GM18873 (cell line): Measurements from ENCODE around the gene KIF21B.

Source experiments
- ATAC-seq: cut with Tn5 transposase; IDR thresholded peaks from one replicate; pipeline ENCODE4 v1.9.1; 2021; ENCODE audit warnings: mild to moderate bottlenecking, moderate library complexity, moderate number of reproducible peaks; ENCODE audit not compliant: unreplicated experiment, low FRiP score

The KIF21B gene

GRCh38 chr1:201020040-201020591 lies 3.4 kb downstream of the KIF21B start:
- no peak for ATAC-seq

DNA sequence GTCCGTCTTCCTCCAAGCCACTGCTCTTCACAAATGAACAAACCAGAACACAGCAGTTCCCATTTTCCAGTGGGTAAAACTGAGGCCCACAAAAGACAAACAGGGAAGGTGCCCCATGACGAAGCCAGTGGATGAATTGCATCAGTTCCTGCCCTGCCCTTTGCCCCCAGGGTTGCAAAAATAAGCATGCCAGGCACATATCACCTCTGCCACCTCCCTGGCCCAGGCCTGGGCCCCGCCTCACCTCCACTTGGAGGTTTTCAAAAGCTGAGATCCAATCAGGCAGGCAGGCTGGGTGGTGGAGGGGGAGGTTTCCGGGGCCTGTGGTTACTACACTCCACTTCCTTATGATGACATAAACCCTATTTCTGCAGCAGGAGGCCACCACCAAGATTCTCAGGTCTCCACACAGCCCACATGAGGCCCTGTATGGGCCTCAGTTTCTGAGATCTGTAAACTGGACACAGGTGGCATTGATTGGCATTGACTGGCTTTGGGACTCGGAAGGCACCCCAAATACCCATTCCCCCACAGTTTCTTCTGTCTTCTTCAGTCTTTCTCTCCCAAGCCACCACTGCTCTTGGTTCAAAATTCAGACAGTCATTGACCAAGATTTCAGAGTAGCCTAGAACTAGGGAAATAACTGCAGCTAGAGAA lies 4.1 kb downstream of the KIF21B start:
- ATAC-seq, result peak; percentile 63

GRCh38 chr1:201017828-201018163 lies 5.7 kb downstream of the KIF21B start:
- ATAC-seq, result no peak

- no peak for ATAC-seq
These were observed 6.3 kb downstream of the KIF21B start for GRCh38 chr1:201016943-201017827.

- no peak for ATAC-seq
These were observed 7.3 kb downstream of the KIF21B start for GRCh38 chr1:201016211-201016651.

- ATAC-seq, result no peak
These were observed 7.9 kb downstream of the KIF21B start for GRCh38 chr1:201015551-201016091.

DNA sequence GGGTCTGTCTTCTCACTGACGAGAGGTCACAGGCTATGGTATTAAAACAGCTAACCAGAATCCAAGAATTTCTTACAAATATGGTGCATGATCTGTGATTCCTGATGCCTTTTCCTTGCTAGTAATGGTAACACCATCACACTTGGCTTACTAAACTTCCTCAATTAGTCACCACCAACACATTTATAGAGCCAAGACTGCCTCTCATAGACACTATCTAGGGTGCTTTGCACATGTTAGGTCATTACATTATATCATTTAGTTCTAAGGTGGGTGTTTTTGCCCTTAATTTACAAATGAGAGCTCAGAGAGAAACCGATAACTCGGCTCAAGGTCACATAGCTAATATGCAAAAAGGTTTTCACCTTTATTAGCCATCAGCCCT lies 8.7 kb downstream of the KIF21B start:
- ATAC-seq, result no peak

DNA sequence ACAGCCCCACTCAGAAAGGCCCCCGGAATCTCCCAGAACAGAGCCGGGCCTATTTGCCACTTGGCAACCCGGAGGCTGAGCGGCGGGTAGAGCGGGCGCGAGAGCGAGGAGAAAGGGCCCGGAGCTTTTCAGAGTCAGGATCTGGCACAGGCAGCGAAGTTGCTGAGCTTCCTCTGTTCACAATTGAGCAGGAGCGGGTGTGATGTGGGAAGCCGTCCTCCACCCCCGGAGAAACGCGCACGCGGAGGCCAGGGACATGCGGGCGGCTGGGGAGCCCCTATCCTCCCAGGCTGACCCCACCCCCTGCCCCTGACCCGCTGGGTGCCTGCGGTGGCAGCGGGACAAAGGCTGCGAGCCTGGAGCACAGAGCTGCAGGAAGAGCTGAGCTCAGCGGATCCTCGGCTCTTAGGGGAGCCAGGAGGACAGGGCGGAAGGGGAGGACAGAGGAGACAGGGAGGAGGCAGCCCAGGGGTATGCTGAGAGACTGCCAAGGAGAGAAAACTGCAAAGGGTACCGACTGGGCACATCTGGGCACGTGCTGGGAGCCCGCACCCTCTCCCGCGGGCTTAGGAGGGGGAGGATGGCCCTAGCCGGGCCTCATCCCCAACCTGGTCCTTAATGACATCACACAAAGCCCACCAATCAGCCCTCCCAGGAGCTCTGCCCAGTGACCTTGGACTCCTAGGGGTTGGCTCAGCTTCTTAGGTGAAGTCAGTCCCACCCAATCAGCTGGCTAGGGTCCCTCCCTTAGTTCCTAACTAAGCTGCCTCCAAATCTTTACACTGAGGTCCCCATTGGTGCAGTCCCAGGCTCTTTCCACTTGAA lies 9.3 kb downstream of the KIF21B start:
- ATAC-seq, result no peak

DNA sequence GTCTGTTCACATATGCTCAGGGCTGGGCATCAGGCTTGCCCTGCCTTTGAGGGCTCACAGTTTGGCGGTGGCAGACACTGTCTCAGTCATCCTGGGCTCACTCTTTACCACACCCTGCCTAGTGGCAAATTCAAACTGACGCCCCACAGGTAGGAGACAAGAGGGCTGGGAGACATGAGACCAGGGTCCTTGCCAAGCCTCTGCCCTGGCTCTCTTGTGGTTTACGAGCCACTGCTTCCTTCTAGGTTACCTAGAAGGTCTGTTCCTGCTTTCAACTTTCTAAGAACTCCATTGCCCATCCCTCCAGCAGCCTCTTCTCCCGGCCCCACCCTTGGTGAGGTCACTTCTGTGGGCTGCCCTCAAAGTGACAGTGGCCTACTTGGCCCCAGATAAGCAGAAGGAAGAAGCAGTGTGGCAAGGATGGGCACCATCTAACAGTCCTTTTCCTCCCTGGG lies 10.5 kb downstream of the KIF21B start:
- ATAC-seq, result no peak

DNA sequence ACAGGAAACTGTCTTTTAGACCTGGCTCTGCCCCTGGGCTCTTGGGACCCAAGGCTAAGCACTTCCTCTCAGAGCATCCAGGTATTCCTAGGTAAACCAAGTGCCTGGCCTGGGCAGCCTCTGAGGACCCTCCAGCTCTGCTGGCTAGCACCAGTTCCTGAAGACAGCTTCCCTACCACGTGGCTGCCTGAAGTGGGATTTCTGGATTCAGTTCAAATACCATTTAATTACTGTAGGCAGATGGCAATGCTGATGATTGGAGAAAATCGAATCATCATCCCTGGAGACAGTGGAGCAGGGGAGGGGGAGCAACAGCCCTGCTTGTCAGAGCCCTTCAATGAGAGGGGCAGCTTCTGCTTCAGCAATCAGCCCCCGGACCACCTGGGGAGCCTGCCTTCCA lies 11.9 kb downstream of the KIF21B start:
- no peak for ATAC-seq

DNA sequence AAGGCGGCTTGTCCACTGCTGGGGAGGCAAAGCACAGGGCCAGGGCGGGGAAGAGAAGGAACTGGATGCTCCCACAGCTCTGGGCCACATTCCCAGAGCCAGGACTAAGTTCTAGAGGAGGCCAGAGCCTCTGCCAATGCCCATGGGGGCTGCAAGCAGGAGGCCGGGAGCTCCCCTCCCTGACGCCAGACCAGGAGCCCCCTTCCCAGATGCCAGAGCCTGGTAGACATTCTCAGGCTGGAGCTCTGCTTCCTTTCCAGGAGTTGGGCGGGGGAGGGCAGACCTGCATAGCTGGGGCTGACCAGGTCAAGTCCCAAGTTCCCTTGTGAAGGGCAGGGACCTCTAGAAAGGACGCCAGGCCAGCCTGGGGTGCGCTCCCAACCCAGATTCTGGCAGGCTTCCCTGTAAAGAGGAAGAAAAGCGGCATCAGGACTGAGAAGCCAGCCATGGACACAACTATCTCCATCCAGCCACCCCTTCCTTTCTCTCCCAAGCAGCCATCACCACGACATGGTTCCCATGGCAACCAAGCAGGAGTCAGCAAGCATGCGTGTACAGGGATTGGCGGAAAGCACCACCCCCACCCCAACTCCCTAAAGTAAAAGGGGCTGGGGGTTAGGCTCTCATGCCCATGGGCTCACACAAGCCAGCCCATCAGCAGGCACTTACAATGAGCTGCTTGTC lies 13.4 kb downstream of the KIF21B start:
- no peak for ATAC-seq

GRCh38 chr1:201008666-201009360 lies 14.7 kb downstream of the KIF21B start:
- ATAC-seq, result no peak

GRCh38 chr1:201007481-201007880 lies 16.0 kb downstream of the KIF21B start:
- no peak for ATAC-seq

DNA sequence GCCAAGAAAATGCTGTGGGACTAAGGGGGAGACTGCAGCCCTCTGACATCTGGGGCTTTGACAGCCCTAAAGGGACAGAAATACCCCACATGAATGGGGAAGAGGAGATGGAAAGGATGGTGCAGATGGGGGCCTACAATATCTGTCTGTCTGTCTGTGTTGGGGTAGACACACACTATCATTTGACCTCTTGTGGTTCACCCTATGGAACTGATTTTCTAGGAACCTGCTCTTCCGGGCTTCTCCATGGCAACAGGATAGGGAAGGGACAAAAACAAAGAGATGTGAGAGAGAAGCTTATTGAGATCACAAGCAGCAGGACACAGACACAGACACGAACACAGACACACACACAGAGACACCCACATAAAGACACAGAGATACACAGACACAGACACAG lies 17.1 kb downstream of the KIF21B start:
- no peak for ATAC-seq

- no peak for ATAC-seq
These were observed 18.8 kb downstream of the KIF21B start for GRCh38 chr1:201004732-201005131.

GRCh38 chr1:201004154-201004553 lies 19.4 kb downstream of the KIF21B start:
- no peak for ATAC-seq

DNA sequence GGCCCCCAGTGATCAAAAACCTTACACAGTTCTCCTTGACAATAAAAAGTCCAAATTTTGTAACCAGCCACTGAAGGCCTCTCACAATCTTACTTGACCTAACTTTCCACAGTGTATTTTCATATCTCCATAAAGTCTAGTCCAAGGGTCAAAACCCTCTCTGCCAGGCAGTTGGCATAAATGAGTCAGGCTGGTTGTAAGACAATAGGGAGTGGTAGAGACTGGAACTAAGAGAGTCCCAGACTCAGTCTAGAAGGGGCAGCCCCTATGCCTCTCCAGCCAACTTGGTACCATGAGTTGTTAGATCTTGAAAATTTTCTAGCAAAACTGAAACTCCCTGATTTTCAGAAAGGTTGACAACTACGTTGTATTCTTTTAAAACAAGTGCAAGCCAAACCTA lies 21.0 kb downstream of the KIF21B start:
- no peak for ATAC-seq

DNA sequence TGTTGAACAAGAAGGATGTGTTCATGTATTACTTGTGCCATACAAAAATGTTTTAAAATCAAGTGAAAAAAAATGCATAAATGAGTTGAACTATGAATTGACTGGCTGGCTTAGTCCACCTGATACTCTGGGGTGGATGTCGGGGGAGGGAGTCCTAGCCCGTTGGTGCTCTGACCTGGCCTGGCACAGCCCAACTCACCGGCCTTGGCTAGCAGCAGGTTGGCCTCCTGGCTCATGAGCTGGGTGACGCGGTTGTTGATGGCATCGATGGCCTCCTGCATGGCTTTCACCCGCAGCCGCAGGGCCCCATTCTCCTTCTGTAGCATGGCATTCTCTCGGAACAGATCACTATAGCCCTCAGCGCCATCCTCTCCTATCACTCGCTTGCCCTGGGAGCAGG lies 21.6 kb downstream of the KIF21B start:
- no peak for ATAC-seq

DNA sequence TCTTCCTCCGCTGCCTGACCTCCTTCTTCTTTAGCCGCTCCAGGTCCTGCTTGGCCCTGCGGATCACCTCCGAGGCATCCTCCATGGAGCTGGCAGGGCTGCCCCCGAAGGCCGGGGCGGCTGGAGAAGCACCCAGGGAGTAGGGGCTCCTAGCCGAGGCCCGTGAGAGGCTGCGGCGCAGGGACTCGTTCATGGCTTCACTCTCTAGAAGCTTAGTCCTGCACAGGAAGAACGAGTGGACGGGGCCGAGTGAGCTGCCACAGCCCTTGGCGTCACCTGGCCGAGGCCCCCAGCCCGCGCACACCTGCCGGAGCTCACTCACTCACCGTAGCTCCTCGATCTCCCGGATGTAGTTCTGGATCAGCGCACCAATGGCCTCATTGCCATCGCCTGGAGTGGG lies 23.1 kb downstream of the KIF21B start:
- ATAC-seq, result no peak
